Measurements from ENCODE around the gene ARHGAP27.
"Not testable (repeated sequence)": the region's sequence is repeated elsewhere in the genome, so short reads cannot be mapped to it uniquely, and the experiment has no call there.

GRCh38 chr17:45452329-45453224 lies 19.9 kb upstream of the ARHGAP27 start:
- TF ChIP-seq CTCF, POLR2A (IDR thresholded peaks at IDR 0.05): not testable (repeated sequence)
